Prostate gland (tissue), 2 donors: Measurements from ENCODE around the gene ADAMTS20.

Experiments
- CTCF ChIP-seq, 4 experiments: fragments of 200-600 bp in 2 of 4; fragments of 450-650 bp in 2 of 4; sonication (generic) in 2 of 4; IDR thresholded peaks; 1 replicate in 3 of 4; 2 replicates in 1 of 4; pipeline ENCODE4 v1.5.1; 2016 to 2019; ENCODE audit warnings: antibody characterized with exemption in 4 of 4, mild to moderate bottlenecking in 2 of 4, moderate library complexity in 2 of 4
- POLR2AphosphoS5 ChIP-seq: sonication (generic); formaldehyde crosslinking; IDR thresholded peaks from one replicate; pipeline ENCODE4 v1.6.1; 2017; ENCODE audit warnings: antibody characterized with exemption

DNA sequence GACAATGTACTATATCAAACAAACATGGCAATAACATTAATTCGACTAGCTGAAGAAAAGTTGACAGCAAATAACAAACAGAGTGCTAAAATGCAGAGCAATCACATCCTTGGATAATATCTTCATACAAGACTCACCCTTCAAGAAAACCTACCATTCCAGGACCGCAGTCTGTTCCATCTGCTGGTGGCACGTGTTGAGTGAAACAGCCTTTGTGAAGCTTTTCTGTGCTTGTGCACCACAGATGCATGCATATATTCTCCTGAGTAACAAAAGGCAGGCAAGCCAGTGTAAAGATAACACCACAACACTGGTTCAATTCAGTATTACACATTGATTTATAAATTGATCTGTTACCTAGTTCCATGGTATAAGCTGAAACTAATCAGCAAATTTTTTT is 89.3 kb downstream of the ADAMTS20 start:
- no peak for TF ChIP-seq POLR2AphosphoS5
- TF ChIP-seq CTCF (IDR thresholded peaks at IDR 0.05): no peak
